Kidney capillary endothelial cell (primary cell): ENCODE measurements around the gene SLC35E2B.
A peak's percentile ranks its signal among the peaks of the same experiment; 100 is the strongest.
"Not testable (repeated sequence)": the region's sequence is repeated elsewhere in the genome, so short reads cannot be mapped to it uniquely, and the experiment has no call there.

Experiments
- DNase-seq: peaks from one replicate; pipeline ENCODE4 v3.0.0-alpha.2; 2018; ENCODE audit warnings: low spot score

The SLC35E2B gene

GRCh38 chr1:1703796-1704195, 11.2 kb upstream of the SLC35E2B start:
- DNase-seq, result no peak

- DNase-seq, result not testable (repeated sequence)
Observed at GRCh38 chr1:1702506-1702905, 9.9 kb upstream of the SLC35E2B start.

GRCh38 chr1:1700557-1700956, 8.0 kb upstream of the SLC35E2B start:
- not testable (repeated sequence) for DNase-seq

GRCh38 chr1:1700067-1700466, 7.5 kb upstream of the SLC35E2B start:
- not testable (repeated sequence) for DNase-seq

GRCh38 chr1:1699061-1699460, 6.5 kb upstream of the SLC35E2B start:
- not testable (repeated sequence) for DNase-seq

- DNase-seq, result not testable (repeated sequence)
Observed at GRCh38 chr1:1697358-1698183, 5.0 kb upstream of the SLC35E2B start.

GRCh38 chr1:1696431-1697357, 4.1 kb upstream of the SLC35E2B start:
- not testable (repeated sequence) for DNase-seq

- not testable (repeated sequence) for DNase-seq
Observed at GRCh38 chr1:1692324-1692713, 276 bp downstream of the SLC35E2B start.

- not testable (repeated sequence) for DNase-seq
Observed at GRCh38 chr1:1691443-1691842, 1.2 kb downstream of the SLC35E2B start.

GRCh38 chr1:1689526-1689925, 3.1 kb downstream of the SLC35E2B start:
- not testable (repeated sequence) for DNase-seq

GRCh38 chr1:1687846-1688245, 4.7 kb downstream of the SLC35E2B start:
- no peak for DNase-seq

GRCh38 chr1:1684031-1684681, 8.4 kb downstream of the SLC35E2B start:
- DNase-seq, result no peak

- no peak for DNase-seq
Observed at GRCh38 chr1:1683104-1683905, 9.3 kb downstream of the SLC35E2B start.

GRCh38 chr1:1680912-1681273, 11.7 kb downstream of the SLC35E2B start:
- no peak for DNase-seq

GRCh38 chr1:1680031-1680911, 12.3 kb downstream of the SLC35E2B start:
- DNase-seq, result no peak

GRCh38 chr1:1678581-1679380, 13.8 kb downstream of the SLC35E2B start:
- DNase-seq, result peak; percentile 19

- peak; percentile 68 for DNase-seq
Observed at GRCh38 chr1:1677718-1678580, 14.6 kb downstream of the SLC35E2B start.

- DNase-seq, result not testable (repeated sequence)
Observed at GRCh38 chr1:1676087-1676486, 16.5 kb downstream of the SLC35E2B start.

- DNase-seq, result not testable (repeated sequence)
Observed at GRCh38 chr1:1675218-1675617, 17.4 kb downstream of the SLC35E2B start.
